PC-9 (cell line): Measurements from ENCODE around the gene APOA4. TPM values are rescaled to one million over a fixed set of nuclear protein-coding genes. Genes with fewer than 3 reads are reported as not detected.

Source experiments
- BruUV-seq: library from RNA; stranded (reverse); fragments of 400-500 nt; replicated peaks from 2 replicates; lab custom pipeline; 2021; lab: Mats Ljungman, UMichigan
- CTCF ChIA-PET: fragments of 300-600 bp; sonication (Branson Sonifier 250); formaldehyde crosslinking; loops from one replicate; lab custom pipeline; 2022; ENCODE audit warnings: antibody characterized with exemption; lab: Charles Lee
- POLR2A ChIA-PET: fragments of 300-600 bp; sonication (Branson Sonifier 250); formaldehyde crosslinking; loops from one replicate; lab custom pipeline; 2022; ENCODE audit warnings: antibody characterized with exemption; ENCODE audit not compliant: unreplicated experiment; lab: Charles Lee
- DNase-seq, 2 experiments: peaks; one replicate each; pipeline versions ENCODE4 v3.0.0 to v3.0.0-alpha.2; 2015 to 2022; ENCODE audit warnings: mixed read lengths in 1 of 2
- H2AFZ ChIP-seq: fragments of 200-600 bp; sonication (generic); 2 replicates; pipeline ENCODE4 v1.8.1; 2017; ENCODE audit warnings: antibody characterized with exemption
- H3F3A ChIP-seq: fragments of 200-600 bp; sonication (generic); 2 replicates; pipeline ENCODE4 v1.8.1; 2017; ENCODE audit warnings: antibody characterized with exemption, mild to moderate bottlenecking, low read depth; ENCODE audit not compliant: insufficient read depth
- H3K27ac ChIP-seq: fragments of 200-600 bp; sonication (generic); 2 replicates; pipeline ENCODE4 v1.6.1; 2016; ENCODE audit warnings: mixed run types
- H3K27me3 ChIP-seq: fragments of 200-600 bp; sonication (generic); 2 replicates; pipeline ENCODE4 v1.6.1; 2016; ENCODE audit warnings: low read depth, mixed run types; ENCODE audit not compliant: insufficient read depth
- H3K36me3 ChIP-seq: fragments of 200-600 bp; sonication (generic); 2 replicates; pipeline ENCODE4 v1.6.1; 2016; ENCODE audit warnings: low read depth, mixed run types
- H3K4me1 ChIP-seq: fragments of 200-600 bp; sonication (generic); replicated peaks from 2 replicates; pipeline ENCODE4 v1.6.1; 2016; ENCODE audit warnings: mixed run types; ENCODE audit not compliant: insufficient read depth
- H3K4me2 ChIP-seq: fragments of 200-600 bp; sonication (generic); 2 replicates; pipeline ENCODE4 v1.6.1; 2017; ENCODE audit warnings: mixed run types
- H3K4me3 ChIP-seq: fragments of 200-600 bp; sonication (generic); 2 replicates; pipeline ENCODE4 v1.6.1; 2016; ENCODE audit warnings: mixed run types
- H3K79me2 ChIP-seq: fragments of 200-600 bp; sonication (generic); 2 replicates; pipeline ENCODE4 v1.6.1; 2017; ENCODE audit warnings: low read depth, mixed run types
- H3K9me2 ChIP-seq: fragments of 200-600 bp; sonication (generic); 2 replicates; pipeline ENCODE4 v1.8.1; 2017; ENCODE audit warnings: mild to moderate bottlenecking; ENCODE audit not compliant: insufficient read depth
- H3K9me3 ChIP-seq: fragments of 200-600 bp; sonication (generic); 2 replicates; pipeline ENCODE4 v1.8.1; 2016; ENCODE audit warnings: low read depth; ENCODE audit not compliant: insufficient read depth
- H4K20me1 ChIP-seq: fragments of 200-600 bp; sonication (generic); 2 replicates; pipeline ENCODE4 v1.8.1; 2017; ENCODE audit not compliant: insufficient read depth
- EZH2 ChIP-seq: fragments of 200-600 bp; sonication (generic); IDR thresholded peaks from 2 replicates; pipeline ENCODE4 v1.8.0; 2017; ENCODE audit warnings: antibody characterized with exemption, low read depth
- intact Hi-C: fragments of 100-400 bp; cut with micrococcal nuclease; formaldehyde crosslinking; loops from one replicate; pipeline ENCODE4 v1.10.0; 2022; ENCODE audit not compliant: unreplicated experiment
- total RNA-seq: library from RNA; stranded (reverse); gene quantifications from 2 replicates; pipeline ENCODE4 v1.2.3, GENCODE V29; 2021
- TF ChIP-seq, protein P1 (sequence below): fragments of 200-600 bp; sonication (generic); conservative IDR thresholded peaks from 2 replicates; pipeline ENCODE4 v1.6.1; 2017; ENCODE audit warnings: mixed run types, antibody characterized with exemption, mild to moderate bottlenecking, moderate library complexity

The APOA4 gene
- total RNA-seq, 1 experiment from 2014 or later, result not detected

DNA sequence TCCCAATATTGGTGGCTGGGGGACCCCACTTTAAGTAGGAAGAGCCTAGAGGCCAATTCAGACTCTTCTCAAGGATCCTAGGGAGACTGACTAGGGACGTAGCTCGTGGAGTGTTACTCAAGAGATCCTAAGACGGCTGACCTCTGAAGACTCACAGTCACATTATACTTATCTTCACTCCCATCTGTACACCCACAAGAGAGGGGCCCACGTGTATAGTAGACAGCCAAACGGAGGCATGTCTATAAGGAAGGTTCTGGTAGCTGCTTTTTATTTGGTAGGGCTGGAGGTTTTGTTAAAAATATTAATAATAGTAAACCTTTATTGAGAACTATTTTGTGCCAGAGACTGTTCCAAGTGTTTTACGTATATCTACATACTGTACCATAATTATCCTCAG lies 37.2 kb upstream of the APOA4 start:
- BruUV-seq, result no TSS peak
- POLR2A ChIA-PET, result no interaction called here

GRCh38 chr11:116859175-116859574 lies 36.1 kb upstream of the APOA4 start:
- no TSS peak for BruUV-seq
- no peak overlapping the region for H3K27ac ChIP-seq
- no peaks in the 10 kb centered on the region for H4K20me1 ChIP-seq
- intact Hi-C loops, result no loop called here
- no peaks in the 10 kb centered on the region for H3K79me2 ChIP-seq
- H3F3A ChIP-seq, result peaks cover 15% of the 10 kb centered on the region; the same call in 1 of the 2 replicates
- 0 out of 2 replicates have a peak, but pooled peaks cover 6% of the 10 kb centered on the region for H3K4me1 ChIP-seq
- no peak overlapping the region for H2AFZ ChIP-seq
- H3K9me2 ChIP-seq, result no peaks in the 10 kb centered on the region
- H3K4me3 ChIP-seq, result no peak overlapping the region
- no peaks in the 10 kb centered on the region for H3K9me3 ChIP-seq
- DNase-seq, result no peak
- CTCF ChIA-PET, result interaction anchor here (1.0 kb wide), 1 partner anchor 68 kb away, joined by 3 read pairs; the partner anchor contains the start of gene APOA5
- no peak overlapping the region for H3K4me2 ChIP-seq
- POLR2A ChIA-PET, result no interaction called here
- TF ChIP-seq, protein P1, sequence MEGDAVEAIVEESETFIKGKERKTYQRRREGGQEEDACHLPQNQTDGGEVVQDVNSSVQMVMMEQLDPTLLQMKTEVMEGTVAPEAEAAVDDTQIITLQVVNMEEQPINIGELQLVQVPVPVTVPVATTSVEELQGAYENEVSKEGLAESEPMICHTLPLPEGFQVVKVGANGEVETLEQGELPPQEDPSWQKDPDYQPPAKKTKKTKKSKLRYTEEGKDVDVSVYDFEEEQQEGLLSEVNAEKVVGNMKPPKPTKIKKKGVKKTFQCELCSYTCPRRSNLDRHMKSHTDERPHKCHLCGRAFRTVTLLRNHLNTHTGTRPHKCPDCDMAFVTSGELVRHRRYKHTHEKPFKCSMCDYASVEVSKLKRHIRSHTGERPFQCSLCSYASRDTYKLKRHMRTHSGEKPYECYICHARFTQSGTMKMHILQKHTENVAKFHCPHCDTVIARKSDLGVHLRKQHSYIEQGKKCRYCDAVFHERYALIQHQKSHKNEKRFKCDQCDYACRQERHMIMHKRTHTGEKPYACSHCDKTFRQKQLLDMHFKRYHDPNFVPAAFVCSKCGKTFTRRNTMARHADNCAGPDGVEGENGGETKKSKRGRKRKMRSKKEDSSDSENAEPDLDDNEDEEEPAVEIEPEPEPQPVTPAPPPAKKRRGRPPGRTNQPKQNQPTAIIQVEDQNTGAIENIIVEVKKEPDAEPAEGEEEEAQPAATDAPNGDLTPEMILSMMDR, result no peak
- TF ChIP-seq EZH2, result no peak
- H3K27me3 ChIP-seq, result no peaks in the 10 kb centered on the region
- peaks cover 13% of the 10 kb centered on the region; the same call in 1 of the 2 replicates for H3K36me3 ChIP-seq

More for the DNA sequence above, 37.2 kb upstream of the APOA4 start:
- no peak for DNase-seq
- Histone ChIP-seq H3K27me3 (no peaks in the 10 kb centered on the region), H3K9me2 (no peaks in the 10 kb centered on the region), H3K4me1 (0 out of 2 replicates have a peak, but pooled peaks cover 6% of the 10 kb centered on the region), H3K4me2 (no peak overlapping the region), H3K27ac (no peak overlapping the region), H3K36me3 (peaks cover 13% of the 10 kb centered on the region; the same call in 1 of the 2 replicates), H4K20me1 (no peaks in the 10 kb centered on the region), H3F3A (peaks cover 9% of the 10 kb centered on the region; the same call in 1 of the 2 replicates), H2AFZ (no peak overlapping the region), H3K4me3 (no peak overlapping the region), H3K9me3 (no peaks in the 10 kb centered on the region), H3K79me2 (no peaks in the 10 kb centered on the region)
- intact Hi-C loops, result no loop called here
- TF ChIP-seq, protein P1, result no peak
- no peak for TF ChIP-seq EZH2
- CTCF ChIA-PET, result no interaction called here

GRCh38 chr11:116857936-116858335 lies 34.8 kb upstream of the APOA4 start:
- intact Hi-C loops, result no loop called here
- TF ChIP-seq, protein P1, result no peak
- TF ChIP-seq EZH2, result no peak
- Histone ChIP-seq H3K27ac (no peak overlapping the region), H2AFZ (no peak overlapping the region), H3K79me2 (no peaks in the 10 kb centered on the region), H3K27me3 (no peaks in the 10 kb centered on the region), H3F3A (peaks cover 24% of the 10 kb centered on the region; the same call in 1 of the 2 replicates), H3K36me3 (peaks cover 13% of the 10 kb centered on the region; the same call in 1 of the 2 replicates), H3K9me2 (no peaks in the 10 kb centered on the region), H3K4me3 (no peak overlapping the region), H4K20me1 (no peaks in the 10 kb centered on the region), H3K4me2 (no peak overlapping the region), H3K4me1 (peaks cover 18% of the 10 kb centered on the region), H3K9me3 (no peaks in the 10 kb centered on the region)
- no TSS peak for BruUV-seq
- POLR2A ChIA-PET, result no interaction called here
- CTCF ChIA-PET, result interaction anchor here (0.6 kb wide), 1 partner anchor 275 kb away, joined by 5 read pairs; no protein-coding TSS in a partner anchor
- no peak for DNase-seq
